ENCODE measurements around the gene SYMPK.

SYMPK gene

DNA sequence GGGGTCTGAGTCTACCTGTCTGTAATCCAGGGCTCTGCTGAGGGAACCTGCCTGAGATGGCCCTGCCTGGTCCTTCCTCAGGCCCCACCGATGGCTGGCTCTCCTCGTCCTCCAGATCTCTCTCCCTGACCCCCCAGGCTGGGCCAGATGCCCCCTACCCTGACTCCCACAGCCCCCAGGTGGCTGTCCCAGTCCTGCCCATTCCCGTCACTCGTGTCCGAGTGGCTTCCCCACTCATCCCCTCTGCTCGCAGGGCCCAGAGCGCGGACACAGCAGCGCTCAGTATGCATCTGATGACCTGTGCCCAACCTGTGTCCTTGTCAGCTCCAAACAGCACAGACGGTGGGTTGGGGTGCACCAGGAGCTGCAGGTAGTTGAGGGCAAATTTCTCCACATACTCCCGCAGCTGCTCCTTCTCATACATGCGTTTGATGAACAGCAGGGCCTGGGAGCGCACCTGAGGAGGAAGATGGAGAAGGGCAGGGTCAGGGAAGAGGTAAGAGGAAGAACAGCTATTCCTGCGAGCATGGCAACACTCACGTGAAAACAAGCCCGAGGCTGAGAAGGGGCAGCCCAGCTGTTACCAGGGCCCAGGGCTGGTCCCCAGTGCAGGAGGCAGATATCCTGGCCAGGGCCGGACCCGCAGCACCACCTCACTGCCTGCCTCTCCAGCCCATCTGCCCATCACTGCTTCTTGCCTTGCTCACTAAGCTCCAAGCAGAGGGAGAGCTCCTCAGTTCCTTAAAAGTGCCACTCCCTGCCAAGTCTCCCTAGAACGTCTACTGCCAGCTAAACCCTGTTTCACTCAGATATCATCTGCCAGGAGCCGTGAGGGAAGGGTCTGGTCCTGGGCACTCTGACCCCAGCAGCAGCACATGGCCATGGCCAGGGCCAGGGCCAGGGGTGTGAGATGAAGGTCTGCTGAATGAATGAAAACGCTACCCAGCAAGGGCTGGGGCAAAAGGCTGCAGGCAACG, 36.7 kb downstream of the SYMPK start:
- no peak for DNase-seq (ENCODE audit: low read depth, low spot score)

- no peak for DNase-seq (ENCODE audit: low read depth, low spot score)
These were observed 37.7 kb downstream of the SYMPK start for GRCh38 chr19:45825263-45825605.

DNA sequence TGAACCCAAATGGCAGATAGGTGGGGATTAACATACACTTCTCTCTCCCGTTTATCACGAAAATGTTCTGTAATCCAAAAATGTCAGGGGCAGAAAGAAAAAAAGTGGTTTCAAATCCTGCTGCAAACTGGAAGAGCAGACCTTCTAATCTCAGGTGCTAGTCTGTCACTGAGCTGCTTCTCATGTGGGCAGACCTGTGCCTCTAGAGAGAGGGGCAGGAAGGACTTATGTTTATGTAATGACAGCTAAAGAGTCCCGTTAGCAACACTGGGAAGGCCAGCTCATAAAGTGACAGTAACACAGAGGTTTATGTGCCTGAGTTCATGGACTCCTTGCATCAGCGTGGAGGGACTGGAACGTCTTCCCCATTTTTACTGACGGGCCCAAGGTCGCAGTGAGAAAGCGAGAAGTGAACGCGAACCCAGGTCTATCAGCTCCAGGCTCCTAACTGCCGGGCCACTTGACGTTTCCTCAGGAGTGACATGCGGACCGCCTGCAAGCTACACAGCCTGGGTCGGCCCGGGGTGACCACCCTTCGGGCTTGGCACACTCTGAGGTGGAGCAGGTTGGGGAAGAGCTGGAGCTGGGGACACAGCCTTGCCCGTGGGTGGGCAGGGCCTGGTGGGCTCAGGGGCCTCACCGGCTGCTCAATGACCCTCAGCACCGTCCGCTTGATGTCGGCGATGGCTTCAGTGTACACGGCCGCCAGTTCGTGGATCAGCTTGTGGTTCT, 38.2 kb downstream of the SYMPK start:
- no peak for DNase-seq (ENCODE audit: low read depth, low spot score)

DNA sequence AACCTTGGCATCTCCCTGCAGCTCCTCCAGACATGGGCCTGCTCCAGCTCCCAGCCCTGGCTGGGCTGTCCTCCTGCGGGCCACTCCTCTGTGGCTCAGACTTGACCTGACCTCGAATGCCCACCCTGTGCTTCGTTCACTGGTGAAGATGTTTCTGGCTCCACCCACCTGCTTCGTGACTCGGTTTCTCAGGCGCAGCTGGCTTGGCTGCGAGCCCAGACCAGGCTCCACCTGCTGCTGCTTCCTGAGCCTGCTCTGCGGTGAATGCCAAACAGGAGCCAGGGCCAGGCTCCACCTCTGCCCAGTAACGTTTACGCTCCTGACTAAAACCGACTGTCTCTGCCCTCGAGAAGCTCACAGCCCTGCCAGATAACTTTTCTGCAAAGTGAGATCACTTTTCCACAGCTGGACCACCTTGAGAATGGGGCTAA, 38.9 kb downstream of the SYMPK start:
- no peak for DNase-seq (ENCODE audit: low read depth, low spot score)

GRCh38 chr19:45823182-45823581, 39.8 kb downstream of the SYMPK start:
- DNase-seq (ENCODE audit: low read depth, low spot score), result no peak

- no peak for DNase-seq (ENCODE audit: low read depth, low spot score)
These were observed 40.2 kb downstream of the SYMPK start for GRCh38 chr19:45822716-45823115.

- no peak for DNase-seq (ENCODE audit: low read depth, low spot score)
These were observed 41.4 kb downstream of the SYMPK start for GRCh38 chr19:45821570-45821969.

- DNase-seq (ENCODE audit: low read depth, low spot score), result no peak
These were observed 41.8 kb downstream of the SYMPK start for GRCh38 chr19:45821103-45821521.

GRCh38 chr19:45820413-45821102, 42.4 kb downstream of the SYMPK start:
- DNase-seq (ENCODE audit: low read depth, low spot score), result no peak

DNA sequence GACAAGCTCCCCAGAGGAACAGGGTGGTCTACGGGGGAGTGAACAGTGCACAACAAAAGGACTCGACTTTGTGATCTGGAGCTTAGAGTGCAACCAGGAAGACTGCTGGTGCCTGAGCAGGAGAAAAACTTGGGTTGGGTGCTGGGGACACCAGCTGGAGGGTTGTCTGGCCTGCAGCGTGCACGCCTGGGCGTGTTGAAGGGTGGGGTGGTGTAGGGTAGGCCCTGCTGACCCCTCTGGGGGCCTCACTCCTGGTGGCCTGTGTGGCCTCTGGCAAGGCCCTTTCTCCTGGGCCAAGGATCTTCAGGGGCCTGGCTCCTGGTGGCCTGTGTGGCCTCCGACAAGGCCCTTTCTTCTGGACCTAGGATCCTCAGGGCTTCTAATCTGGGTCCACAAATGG, 43.2 kb downstream of the SYMPK start:
- no peak for DNase-seq (ENCODE audit: low read depth, low spot score)

DNA sequence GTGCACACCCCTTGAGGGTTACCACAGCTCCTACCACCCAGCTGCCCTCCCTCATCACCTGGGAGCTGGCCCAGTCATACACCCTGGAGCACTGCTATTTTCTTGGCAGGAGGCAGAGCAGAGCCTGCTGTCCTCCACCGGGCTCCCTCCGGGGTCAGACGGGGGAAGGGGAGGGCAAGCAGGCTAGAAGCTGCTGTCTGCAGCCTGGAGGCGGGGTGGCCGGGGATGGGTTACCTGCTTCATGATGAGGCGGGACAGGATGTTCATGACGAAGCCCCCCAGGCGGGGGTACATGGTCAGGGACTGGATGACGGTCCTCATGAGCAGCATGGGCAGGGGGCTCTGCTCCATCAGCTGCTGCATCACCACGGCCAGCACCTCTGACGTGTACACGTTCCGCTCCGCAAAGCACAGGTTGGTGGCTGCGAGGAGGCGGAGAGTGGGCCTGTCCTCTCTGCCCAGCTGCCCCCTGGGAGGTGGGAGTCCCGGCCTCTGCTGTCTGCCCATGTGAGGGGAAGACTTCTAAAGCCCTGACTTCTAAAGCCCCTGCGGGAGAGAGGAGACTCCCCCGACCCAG, 45.1 kb downstream of the SYMPK start:
- peak; percentile 70 for DNase-seq (ENCODE audit: low read depth, low spot score)

- peak; percentile 99 for DNase-seq (ENCODE audit: low read depth, low spot score)
These were observed 45.8 kb downstream of the SYMPK start for GRCh38 chr19:45817010-45817724.

DNA sequence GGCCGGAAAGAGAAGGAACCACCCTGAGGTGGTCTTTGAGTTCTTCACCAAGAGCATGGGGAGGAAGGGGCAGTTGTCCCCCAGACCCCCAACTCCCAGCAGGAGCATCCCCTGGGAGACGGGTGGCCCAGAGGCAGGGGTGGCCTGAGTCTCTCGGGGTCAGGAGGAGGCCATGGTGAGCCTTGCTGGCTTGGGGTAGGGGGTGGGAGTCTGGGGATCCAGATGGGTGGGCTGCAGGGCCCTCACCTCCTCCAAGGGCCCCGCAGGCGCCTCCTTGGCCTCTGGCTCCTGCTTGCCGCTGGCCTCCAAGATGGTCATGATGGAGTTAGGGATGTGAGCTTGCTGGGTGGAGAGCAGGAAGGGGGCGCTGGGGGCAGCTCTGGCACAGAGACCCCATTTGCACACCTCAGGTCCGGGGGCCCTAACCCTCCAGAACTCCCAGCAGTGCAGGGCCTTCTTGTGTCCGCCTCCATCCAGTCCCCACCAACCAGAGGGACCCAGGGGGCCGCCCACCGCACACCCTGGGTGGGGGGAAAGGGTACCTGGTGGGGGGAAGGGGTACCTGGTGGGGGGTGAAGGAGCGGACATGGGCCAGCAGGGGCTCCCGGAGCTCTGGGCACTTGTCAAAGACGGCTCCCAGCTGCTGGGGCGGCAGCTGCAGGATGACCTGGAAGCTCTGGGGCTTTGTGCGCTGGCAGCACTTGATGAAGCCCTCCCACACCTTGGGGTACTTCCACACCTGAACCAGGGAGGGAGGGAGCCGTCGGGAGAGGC, 46.5 kb downstream of the SYMPK start:
- DNase-seq (ENCODE audit: low read depth, low spot score), result no peak

DNA sequence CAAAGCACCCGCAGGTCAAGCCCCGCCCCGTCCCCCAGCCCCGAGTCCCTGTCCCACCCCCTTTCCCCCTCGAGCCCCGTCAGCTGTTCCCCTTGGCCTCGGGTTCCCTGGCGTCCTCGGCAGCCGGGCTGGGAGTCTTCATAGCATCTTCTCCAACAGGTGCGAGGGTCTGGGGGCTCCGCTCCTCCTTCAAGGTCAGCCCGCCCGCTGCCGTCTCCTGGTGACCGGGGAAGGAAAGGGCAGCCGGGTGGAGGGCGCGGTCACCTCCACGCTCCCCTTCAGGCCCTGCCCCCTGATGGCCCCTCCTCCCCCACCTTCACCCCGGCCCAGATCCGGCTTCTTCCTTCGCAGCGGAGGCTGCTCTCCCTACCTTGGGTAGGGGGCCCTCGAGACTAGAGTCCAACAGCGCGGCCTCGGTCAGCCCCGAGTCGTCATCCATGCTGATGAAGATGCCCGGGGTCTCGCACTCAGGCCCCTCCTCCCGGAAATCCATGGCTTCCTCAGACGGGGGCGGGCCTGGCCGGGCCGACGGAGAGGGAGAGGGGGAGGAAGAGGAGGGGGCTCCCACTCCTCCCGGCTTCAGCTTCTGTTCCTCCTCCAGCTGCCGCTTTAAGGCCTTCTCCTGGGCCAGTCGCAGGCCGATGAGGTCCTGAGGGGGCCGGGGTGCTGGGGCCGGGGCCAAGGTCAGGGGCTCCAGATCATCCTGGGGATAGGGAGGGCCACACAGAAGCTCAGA, 47.3 kb downstream of the SYMPK start:
- peak; percentile 76 for DNase-seq (ENCODE audit: low read depth, low spot score)

DNA sequence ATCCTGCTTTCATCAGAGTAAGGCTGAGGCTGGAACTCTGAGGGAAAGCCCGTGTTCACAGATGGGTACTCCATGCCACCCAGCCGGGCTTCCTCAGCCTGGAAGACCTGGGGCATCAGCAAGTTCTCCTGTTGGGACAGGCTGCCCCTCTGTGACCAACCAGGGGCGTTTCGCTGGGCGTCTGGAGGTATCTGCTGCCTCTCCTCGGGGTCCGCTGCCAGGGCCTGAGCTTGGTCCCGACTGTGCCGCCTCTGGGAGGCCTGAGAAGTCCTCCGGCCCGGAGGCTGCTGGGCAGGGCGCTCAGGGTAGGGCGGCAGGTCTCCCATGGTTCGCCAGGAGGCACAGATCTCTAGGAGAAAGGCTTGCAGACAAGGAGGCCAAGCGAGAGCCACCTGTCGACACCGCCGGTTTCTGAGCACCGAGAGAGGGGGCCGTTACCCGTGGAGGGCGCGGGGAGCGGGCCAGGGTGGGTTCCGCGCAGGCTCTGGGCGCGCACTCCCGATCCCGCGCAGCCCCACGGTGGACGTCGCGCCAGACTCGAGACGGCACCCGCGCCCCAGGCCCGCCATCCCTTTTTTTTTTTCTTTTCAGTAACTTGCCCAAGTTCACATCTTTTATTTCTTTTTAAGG, 48.0 kb downstream of the SYMPK start, which contains the start of gene RSPH6A:
Gene RSPH6A, minus strand, starts transcription at position 458 of the 630 bp plus-strand sequence. Its CDS starts 132 bp downstream, at position 326.
- no peak for DNase-seq (ENCODE audit: low read depth, low spot score)

- no peak for DNase-seq (ENCODE audit: low read depth, low spot score)
These were observed 48.7 kb downstream of the SYMPK start for GRCh38 chr19:45814166-45814780.

GRCh38 chr19:45812297-45812696, 50.6 kb downstream of the SYMPK start:
- no peak for DNase-seq (ENCODE audit: low read depth, low spot score)

DNA sequence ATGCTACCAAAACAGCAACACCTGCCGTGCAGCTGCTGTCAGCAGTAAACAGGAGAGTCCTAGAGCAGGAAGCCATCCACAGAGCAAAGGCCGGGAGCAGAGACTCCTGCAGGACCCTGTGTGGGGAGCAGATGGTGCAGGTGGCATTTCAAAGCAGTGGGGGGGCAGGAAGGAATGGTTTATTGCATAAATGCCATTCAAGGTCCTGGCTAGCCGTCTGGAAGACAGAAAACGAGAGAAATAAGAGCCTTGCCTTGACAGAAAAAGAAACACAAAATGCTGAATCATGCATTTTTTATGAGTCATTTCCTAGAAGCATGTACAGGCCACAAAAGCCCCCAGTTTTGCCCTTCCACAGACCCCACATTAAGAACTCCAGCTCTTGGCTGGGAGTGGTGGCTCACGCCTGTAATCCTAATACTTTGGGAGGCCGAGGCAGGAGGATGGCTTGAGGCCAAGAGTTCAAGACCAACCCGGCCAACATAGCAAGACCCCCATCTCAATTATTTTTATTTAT, 53.2 kb downstream of the SYMPK start:
- DNase-seq (ENCODE audit: low read depth, low spot score), result no peak

All from ELF-1 (cell line).